Mesenchymal stem cell (in vitro differentiated cells and primary cell): ENCODE results near the gene CSTB.
A peak's percentile ranks its signal among the peaks of the same experiment; 100 is the strongest.

ENCODE experiments used
- DNase-seq: peaks from one replicate; pipeline ENCODE4 v3.0.0-alpha.2; 2013
- H2AFZ ChIP-seq: one replicate; pipeline ENCODE4 v1.6.1; 2013; ENCODE audit warnings: low read depth, mild to moderate bottlenecking, control low read depth, inconsistent platforms, low read length, moderate library complexity
- H2AK5ac ChIP-seq: 2 replicates; pipeline ENCODE4 v1.6.1; 2013; ENCODE audit warnings: low read length, moderate library complexity, mild to moderate bottlenecking, inconsistent platforms; ENCODE audit not compliant: severe bottlenecking
- H2BK120ac ChIP-seq: one replicate; pipeline ENCODE4 v1.6.1; 2013; ENCODE audit warnings: low read depth, mild to moderate bottlenecking, inconsistent platforms, low read length, moderate library complexity
- H2BK12ac ChIP-seq, 2 experiments: one replicate each; pipeline ENCODE4 v1.6.1; 2013; ENCODE audit warnings: inconsistent platforms in 2 of 2, low read length in 2 of 2, mild to moderate bottlenecking in 2 of 2, moderate library complexity in 2 of 2, control low read depth in 1 of 2
- H2BK15ac ChIP-seq: one replicate; pipeline ENCODE4 v1.6.1; 2013; ENCODE audit warnings: mild to moderate bottlenecking, low read depth, inconsistent platforms; ENCODE audit not compliant: poor library complexity, severe bottlenecking
- H2BK5ac ChIP-seq: 2 replicates; pipeline ENCODE4 v1.6.1; 2013; ENCODE audit warnings: low read depth, mild to moderate bottlenecking, low read length, control low read depth, inconsistent platforms; ENCODE audit not compliant: poor library complexity, severe bottlenecking
- H3K14ac ChIP-seq, 2 experiments: one replicate each; pipeline ENCODE4 v1.6.1; 2013; ENCODE audit warnings: inconsistent platforms in 2 of 2, low read length in 2 of 2, control low read depth in 1 of 2, mild to moderate bottlenecking in 1 of 2, moderate library complexity in 1 of 2
- H3K18ac ChIP-seq, 2 experiments: one replicate each; pipeline ENCODE4 v1.6.1; 2013; ENCODE audit warnings: inconsistent platforms in 2 of 2, low read length in 2 of 2, control low read depth in 1 of 2, low read depth in 1 of 2, mild to moderate bottlenecking in 1 of 2
- H3K23ac ChIP-seq, 2 experiments: one replicate each; pipeline ENCODE4 v1.6.1; 2013; ENCODE audit warnings: inconsistent platforms in 2 of 2, low read length in 2 of 2, mild to moderate bottlenecking in 2 of 2, moderate library complexity in 2 of 2, control low read depth in 1 of 2
- H3K27ac ChIP-seq: 2 replicates; pipeline ENCODE4 v1.5.1; 2013; ENCODE audit warnings: mild to moderate bottlenecking, moderate library complexity, low read length, control low read depth, inconsistent platforms; ENCODE audit not compliant: poor library complexity, severe bottlenecking
- H3K27me3 ChIP-seq, 2 experiments: 2 replicates each; pipeline versions ENCODE4 v1.6.1 to v1.7.0; 2013; ENCODE audit warnings: low read length in 2 of 2, mild to moderate bottlenecking in 2 of 2, moderate library complexity in 2 of 2, control low read depth in 1 of 2, inconsistent platforms in 1 of 2; ENCODE audit not compliant: control insufficient read depth in 1 of 2, insufficient read depth in 1 of 2
- H3K36me3 ChIP-seq, 2 experiments: 2 replicates each; pipeline versions ENCODE4 v1.6.1 to v1.7.0; 2013; ENCODE audit warnings: low read length in 2 of 2, control low read depth in 1 of 2, inconsistent platforms in 1 of 2, low read depth in 1 of 2, mild to moderate bottlenecking in 1 of 2; ENCODE audit not compliant: insufficient read depth in 2 of 2, control insufficient read depth in 1 of 2
- H3K4ac ChIP-seq, 2 experiments: one replicate each; pipeline ENCODE4 v1.6.1; 2013; ENCODE audit warnings: inconsistent platforms in 2 of 2, low read length in 2 of 2, mild to moderate bottlenecking in 2 of 2, moderate library complexity in 2 of 2, control low read depth in 1 of 2, low read depth in 1 of 2
- H3K4me1 ChIP-seq: 2 replicates; pipeline ENCODE4 v1.6.1; 2013; ENCODE audit warnings: low read depth, low read length, control low read depth; ENCODE audit not compliant: control insufficient read depth, insufficient read depth
- H3K4me2 ChIP-seq: 2 replicates; pipeline ENCODE4 v1.6.1; 2013; ENCODE audit warnings: low read length, mild to moderate bottlenecking, inconsistent platforms; ENCODE audit not compliant: poor library complexity, severe bottlenecking
- H3K4me3 ChIP-seq, 2 experiments: 2 replicates each; pipeline versions ENCODE4 v1.5.1 to v1.7.0; 2013; ENCODE audit warnings: low read length in 2 of 2, mild to moderate bottlenecking in 2 of 2, control low read depth in 1 of 2, low read depth in 1 of 2; ENCODE audit not compliant: insufficient read depth in 1 of 2
- H3K79me1 ChIP-seq: replicated peaks from 2 replicates; pipeline ENCODE4 v1.6.1; 2013; ENCODE audit warnings: mild to moderate bottlenecking, control low read depth, low read length, inconsistent platforms; ENCODE audit not compliant: poor library complexity, severe bottlenecking
- H3K9ac ChIP-seq: 2 replicates; pipeline ENCODE4 v1.7.0; 2013; ENCODE audit warnings: mild to moderate bottlenecking, low read length, moderate library complexity
- H3K9me3 ChIP-seq: 2 replicates; pipeline ENCODE4 v1.7.0; 2013; ENCODE audit warnings: mild to moderate bottlenecking, low read length; ENCODE audit not compliant: control insufficient read depth
- H4K8ac ChIP-seq: one replicate; pipeline ENCODE4 v1.6.1; 2013; ENCODE audit warnings: inconsistent platforms, mild to moderate bottlenecking, low read length, moderate library complexity
- H4K91ac ChIP-seq: one replicate; pipeline ENCODE4 v1.6.1; 2013; ENCODE audit warnings: mild to moderate bottlenecking, low read length, inconsistent platforms
- WGBS: methylation state at CpG from one replicate; pipeline ENCODE4 v1.1.7; 2013; ENCODE audit warnings: mixed read lengths; 5-methylcytosine and 5-hydroxymethylcytosine counted together

Gene CSTB

DNA sequence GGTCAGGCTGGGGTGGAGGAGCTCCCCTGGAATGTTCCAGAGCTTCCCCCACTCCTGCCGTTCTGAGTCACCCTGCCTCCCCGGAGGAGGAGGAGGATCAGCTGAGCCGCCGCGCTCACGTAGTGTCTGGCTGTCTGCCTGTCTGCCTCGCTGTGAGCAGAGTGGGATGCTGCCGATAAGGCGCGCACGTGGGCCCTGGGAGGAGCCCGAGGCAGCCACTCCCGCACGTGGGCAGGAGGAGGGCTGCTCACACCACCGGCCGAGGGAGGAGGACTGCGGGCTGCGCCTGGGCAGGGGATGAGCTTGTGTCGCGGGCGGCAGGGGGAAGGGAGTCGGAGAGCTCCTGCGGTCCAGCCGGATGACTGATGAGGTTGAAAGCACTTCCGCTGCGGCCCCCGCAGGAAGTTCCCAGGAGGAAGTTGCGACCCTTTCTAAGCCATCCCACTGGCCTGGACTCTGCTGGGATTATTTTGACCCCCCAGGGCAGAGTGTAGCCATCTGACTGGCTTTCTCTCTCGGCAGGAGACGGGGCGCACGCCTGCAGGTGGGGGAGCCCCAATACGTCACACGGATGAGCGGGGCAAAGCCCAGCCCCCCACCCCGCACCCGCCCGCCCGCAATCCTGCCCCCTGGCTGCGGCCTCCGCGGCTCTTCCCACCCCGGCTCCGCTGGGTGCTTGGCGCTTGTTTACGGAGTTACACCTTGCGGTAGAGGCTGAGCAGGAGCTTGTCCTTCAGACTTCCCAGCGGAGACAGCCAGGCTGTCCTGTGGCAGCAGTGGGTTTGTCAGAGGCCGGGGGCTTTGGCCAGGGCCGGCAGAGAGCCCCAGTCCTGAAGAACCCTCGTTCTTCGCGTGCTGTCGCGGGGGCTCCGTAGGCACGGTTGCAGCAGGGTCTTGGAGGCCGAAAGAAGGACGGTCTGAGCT is 47.4 kb downstream of the CSTB start:
- peak overlapping the region in 1 of 2 experiments; percentile 92 for H3K14ac ChIP-seq
- H2AK5ac ChIP-seq = peak overlapping the region; percentile 91
- H3K27me3 ChIP-seq = no peaks in the 10 kb centered on the region
- peaks cover 15% of the 10 kb centered on the region for H3K79me1 ChIP-seq
- peak overlapping the region; percentile 85 to 98 for H3K18ac ChIP-seq
- peak overlapping the region; percentile 49 for H2BK15ac ChIP-seq
- H3K23ac ChIP-seq = peak overlapping the region in 1 of 2 experiments; percentile 51
- 2% methylated on average over 55 of the region's 59 CpGs for WGBS
- H3K9ac ChIP-seq = peak overlapping the region; percentile 80
- peak overlapping the region; percentile 97 for H4K91ac ChIP-seq
- H3K9me3 ChIP-seq = no peaks in the 10 kb centered on the region
- peak overlapping the region; percentile 91 for H3K4me2 ChIP-seq
- DNase-seq = peak; percentile 99
- peak overlapping the region; percentile 90 for H3K27ac ChIP-seq
- peaks cover 53% of the 10 kb centered on the region for H3K4me1 ChIP-seq
- peak overlapping the region; percentile 95 for H2BK120ac ChIP-seq
- H4K8ac ChIP-seq = peak overlapping the region; percentile 95
- peak overlapping the region; percentile 30 for H2AFZ ChIP-seq
- peak overlapping the region; percentile 45 to 71 for H3K4me3 ChIP-seq
- H2BK12ac ChIP-seq = peak overlapping the region; percentile 91 to 98
- peak overlapping the region; percentile 97 to 98 for H3K4ac ChIP-seq
- peaks cover 8 to 26% of the 10 kb centered on the region in 2 experiments for H3K36me3 ChIP-seq
- H2BK5ac ChIP-seq = peak overlapping the region; percentile 68

DNA sequence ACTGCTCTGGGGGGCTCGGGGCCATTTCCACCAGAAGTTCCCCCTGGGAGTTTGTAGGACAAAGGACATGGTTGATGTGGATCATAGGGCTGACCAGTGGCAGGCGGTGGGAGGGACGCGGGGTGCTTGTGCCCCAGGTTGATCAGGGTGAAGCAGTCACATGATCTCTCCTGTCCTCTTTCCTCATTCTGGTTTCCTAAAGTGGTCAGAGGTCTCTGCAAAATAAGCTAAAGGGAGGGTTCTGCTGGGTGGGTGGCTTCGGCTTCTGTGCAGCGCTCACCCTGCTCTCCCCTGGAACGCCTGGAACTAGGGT is 48.0 kb downstream of the CSTB start:
- Histone ChIP-seq H3K18ac (peak overlapping the region; percentile 89 to 98), H3K9me3 (no peaks in the 10 kb centered on the region), H4K91ac (peak overlapping the region; percentile 100), H3K4me2 (peak overlapping the region; percentile 6), H2BK12ac (peak overlapping the region; percentile 90 to 91), H3K4ac (peak overlapping the region; percentile 96 to 98), H3K23ac (peak overlapping the region in 1 of 2 experiments; percentile 63), H3K27ac (peak overlapping the region; percentile 90), H3K4me1 (peaks cover 49% of the 10 kb centered on the region), H3K9ac (peak overlapping the region; percentile 80), H2BK120ac (peak overlapping the region; percentile 95), H3K14ac (peak overlapping the region in 1 of 2 experiments; percentile 45), H2AFZ (no peak overlapping the region), H3K36me3 (peaks cover 12 to 28% of the 10 kb centered on the region in 2 experiments), H3K4me3 (peak overlapping the region in 1 of 2 experiments; percentile 59), H2AK5ac (peak overlapping the region; percentile 93), H2BK15ac (peak overlapping the region; percentile 31), H4K8ac (peak overlapping the region; percentile 85), H3K79me1 (peaks cover 12% of the 10 kb centered on the region), H2BK5ac (peak overlapping the region; percentile 76), H3K27me3 (no peaks in the 10 kb centered on the region)
- no peak for DNase-seq
- WGBS = 28% methylated on average over 4 of the region's 7 CpGs

DNA sequence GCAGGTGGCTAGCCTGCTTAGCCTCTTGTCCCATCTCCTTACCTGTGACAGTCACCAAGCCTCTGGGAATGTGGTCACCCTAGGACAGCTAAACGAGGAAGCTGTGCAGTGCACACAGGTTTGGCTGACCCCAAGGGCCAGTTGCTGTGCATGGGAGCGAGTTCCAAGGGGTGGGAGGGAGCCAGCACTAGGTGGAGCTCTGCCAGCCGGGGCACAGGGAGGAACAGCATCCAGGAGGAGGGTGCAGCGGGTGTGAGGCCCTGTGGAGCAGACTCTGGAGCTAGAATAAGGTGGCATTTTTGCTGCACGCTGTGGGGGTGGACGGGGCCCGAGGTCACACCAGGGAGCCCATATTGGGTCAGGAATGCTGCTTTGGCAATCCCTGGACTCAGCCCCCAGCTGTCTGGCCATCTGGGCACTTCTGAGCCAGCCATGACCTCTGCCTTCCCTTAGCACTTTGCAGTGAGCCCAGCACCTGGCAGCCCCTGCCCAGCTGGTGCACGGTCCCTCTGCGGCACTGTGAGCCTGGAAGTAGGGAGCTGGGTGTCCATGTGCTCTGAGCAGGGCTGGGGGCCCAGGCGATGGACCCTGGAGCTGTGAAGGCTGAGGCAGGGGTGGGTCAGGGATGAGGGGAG is 48.5 kb downstream of the CSTB start:
- Histone ChIP-seq H2BK120ac (peak overlapping the region; percentile 95), H4K91ac (peak overlapping the region; percentile 100), H2AK5ac (peak overlapping the region; percentile 93), H4K8ac (peak overlapping the region; percentile 85), H3K18ac (peak overlapping the region; percentile 89 to 98), H2BK5ac (peak overlapping the region; percentile 76), H3K27me3 (no peaks in the 10 kb centered on the region), H3K4ac (peak overlapping the region; percentile 96 to 98), H3K4me3 (peak overlapping the region in 1 of 2 experiments; percentile 59), H3K23ac (peak overlapping the region in 1 of 2 experiments; percentile 63), H3K4me2 (peak overlapping the region; percentile 6), H3K36me3 (peaks cover 12 to 28% of the 10 kb centered on the region in 2 experiments), H3K9me3 (no peaks in the 10 kb centered on the region), H3K4me1 (peaks cover 46% of the 10 kb centered on the region), H2BK15ac (peak overlapping the region; percentile 68), H3K27ac (peak overlapping the region; percentile 90), H3K14ac (peak overlapping the region in 1 of 2 experiments; percentile 45), H2BK12ac (peak overlapping the region; percentile 91 to 96), H3K9ac (peak overlapping the region; percentile 80), H3K79me1 (peaks cover 12% of the 10 kb centered on the region), H2AFZ (no peak overlapping the region)
- 76% methylated on average over 10 of the region's 10 CpGs for WGBS
- peak; percentile 65 for DNase-seq
